NCI-H345 (cell line): ENCODE results near the gene ACVRL1.
"Not testable (repeated sequence)": the region's sequence is repeated elsewhere in the genome, so short reads cannot be mapped to it uniquely, and the experiment has no call there.

Experiments used
- DNase-seq: peaks from one replicate; lab custom pipeline; 2025; lab: John Stamatoyannopoulos, UW

Gene ACVRL1

GRCh38 chr12:51874000-51874399, 33.3 kb upstream of the ACVRL1 start:
- DNase-seq, result no peak

DNA sequence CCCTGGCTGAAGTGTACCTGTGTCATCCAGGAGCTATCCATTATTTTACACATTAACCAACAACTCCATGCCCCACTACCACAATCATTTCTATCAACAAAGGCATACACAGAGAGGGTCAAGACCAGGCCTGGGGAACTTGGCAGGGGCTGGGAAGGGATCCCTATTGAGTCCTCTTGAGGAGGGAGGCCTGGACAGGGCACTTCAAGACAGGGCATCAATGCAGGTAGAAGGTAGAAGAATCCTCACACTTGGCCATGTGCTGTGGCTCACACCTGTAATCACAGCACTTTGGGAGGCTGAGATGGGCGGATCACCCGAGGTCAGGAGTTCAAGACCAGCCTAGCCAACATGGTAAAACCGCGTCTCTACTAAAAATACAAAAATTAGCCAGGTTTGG, 32.8 kb upstream of the ACVRL1 start:
- no peak for DNase-seq

DNA sequence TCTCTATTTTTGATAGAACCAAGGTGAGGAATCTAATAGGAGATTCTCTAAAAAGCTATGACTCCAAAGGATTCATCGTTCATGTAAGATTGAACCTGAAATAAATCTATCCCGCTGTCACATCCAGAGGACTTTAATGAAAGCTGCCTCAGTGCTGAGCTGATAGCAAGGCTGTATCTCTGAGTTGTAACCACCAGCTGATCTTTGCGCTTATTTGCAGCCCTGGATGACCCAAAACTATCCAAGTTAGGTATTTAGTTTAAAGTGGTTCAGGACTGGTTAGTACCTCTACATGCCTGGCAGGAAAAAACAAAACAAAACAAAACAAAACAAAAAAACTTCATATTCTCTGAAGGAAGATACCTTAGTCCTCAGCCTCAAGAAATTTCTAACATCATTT, 28.2 kb upstream of the ACVRL1 start:
- DNase-seq, result no peak

GRCh38 chr12:51883295-51883694, 24.0 kb upstream of the ACVRL1 start:
- DNase-seq, result no peak

GRCh38 chr12:51883998-51884675, 23.2 kb upstream of the ACVRL1 start:
- DNase-seq, result no peak

DNA sequence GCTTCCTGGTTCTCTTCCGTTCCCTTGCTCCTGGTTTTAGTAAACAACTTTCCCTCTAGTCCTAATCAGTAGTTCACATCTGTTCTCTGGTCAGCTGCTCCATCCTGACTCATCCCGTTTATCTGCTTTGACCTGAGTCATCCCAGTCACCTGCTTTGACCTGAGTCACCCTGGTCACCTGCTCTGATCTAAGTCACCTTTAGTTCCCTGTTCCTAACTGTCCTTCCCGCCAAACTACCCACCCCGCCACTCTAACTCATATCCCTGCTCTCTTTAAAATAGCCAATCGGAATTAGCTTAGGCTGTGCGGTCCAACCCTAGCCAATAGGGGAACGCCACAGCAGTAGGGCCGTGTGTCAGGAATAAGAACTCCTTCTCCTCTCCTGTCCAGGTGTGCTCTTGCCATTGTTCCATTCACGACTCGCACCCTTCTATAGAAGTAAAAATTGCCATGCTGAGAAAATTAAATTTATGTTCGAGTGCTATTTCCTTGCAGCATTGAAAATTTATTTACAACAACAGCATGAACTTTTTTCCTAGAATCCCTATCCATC, 22.6 kb upstream of the ACVRL1 start:
- DNase-seq, result no peak

GRCh38 chr12:51885294-51886020, 21.8 kb upstream of the ACVRL1 start:
- not testable (repeated sequence) for DNase-seq

GRCh38 chr12:51886021-51886710, 21.1 kb upstream of the ACVRL1 start:
- no peak for DNase-seq

DNA sequence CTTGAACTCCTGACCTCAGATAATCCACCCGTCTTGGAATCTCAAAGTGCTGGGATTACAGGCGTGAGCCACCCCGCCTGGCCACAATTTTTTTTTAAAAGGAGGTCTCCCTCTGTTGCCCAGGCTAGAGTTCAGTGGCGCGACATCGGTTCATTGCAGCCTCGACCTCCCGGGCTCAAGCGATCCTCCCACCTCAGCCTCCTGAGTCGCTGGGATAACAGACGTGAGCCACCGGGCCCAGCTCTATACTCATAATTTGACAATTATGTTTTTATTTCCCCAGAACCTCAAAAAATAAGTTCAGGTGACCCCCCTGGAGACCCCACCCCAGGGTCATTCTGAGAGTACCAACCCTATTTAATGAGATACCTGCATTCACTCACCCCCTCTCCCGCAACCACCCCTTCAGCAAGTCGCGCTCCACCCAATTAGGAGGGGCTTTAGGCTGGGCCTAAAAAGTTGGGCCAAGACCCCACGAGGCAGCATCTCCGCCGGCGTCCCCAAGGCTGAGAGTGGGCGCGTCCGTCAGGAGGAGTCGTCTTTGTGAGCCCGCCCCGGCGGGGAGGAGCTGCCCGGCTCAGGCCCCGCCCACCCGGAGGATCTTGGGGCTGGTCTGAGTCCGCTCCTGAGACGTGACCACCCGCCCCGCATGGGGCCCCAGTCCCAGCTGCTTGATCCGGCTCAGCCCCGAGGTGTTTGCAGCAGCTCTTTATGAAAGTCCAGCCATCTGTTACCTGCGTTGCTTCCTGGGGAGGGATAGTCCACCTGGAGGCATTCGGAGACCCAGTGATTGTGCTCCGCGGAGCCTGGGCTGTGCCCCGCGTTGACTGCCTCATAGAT, 19.6 kb upstream of the ACVRL1 start, which contains the start of gene ANKRD33:
ANKRD33 (plus strand) TSS at position 628 of the 840 bp plus-strand sequence; CDS start at position 712, 84 bp downstream.
- no peak for DNase-seq

GRCh38 chr12:51888316-51889215, 18.7 kb upstream of the ACVRL1 start:
- no peak for DNase-seq

- no peak for DNase-seq
These were observed 17.8 kb upstream of the ACVRL1 start for GRCh38 chr12:51889216-51890132.

DNA sequence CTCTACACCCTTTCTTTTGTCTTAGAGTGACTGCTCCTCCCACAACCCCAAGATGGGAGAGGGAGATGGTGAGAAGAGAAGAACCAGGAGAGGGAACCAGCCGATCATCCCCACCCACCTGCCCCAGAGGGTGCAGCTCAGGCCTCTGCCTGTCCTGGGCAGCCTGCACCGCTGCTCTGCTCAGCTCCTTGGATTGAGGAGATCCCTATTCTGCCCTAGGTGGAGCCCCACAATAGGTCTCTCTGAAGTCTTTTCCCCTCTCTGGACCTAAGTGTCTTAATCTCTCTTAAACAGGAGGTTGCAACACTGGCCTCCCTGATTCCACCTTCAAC, 17.2 kb upstream of the ACVRL1 start:
- DNase-seq, result no peak

DNA sequence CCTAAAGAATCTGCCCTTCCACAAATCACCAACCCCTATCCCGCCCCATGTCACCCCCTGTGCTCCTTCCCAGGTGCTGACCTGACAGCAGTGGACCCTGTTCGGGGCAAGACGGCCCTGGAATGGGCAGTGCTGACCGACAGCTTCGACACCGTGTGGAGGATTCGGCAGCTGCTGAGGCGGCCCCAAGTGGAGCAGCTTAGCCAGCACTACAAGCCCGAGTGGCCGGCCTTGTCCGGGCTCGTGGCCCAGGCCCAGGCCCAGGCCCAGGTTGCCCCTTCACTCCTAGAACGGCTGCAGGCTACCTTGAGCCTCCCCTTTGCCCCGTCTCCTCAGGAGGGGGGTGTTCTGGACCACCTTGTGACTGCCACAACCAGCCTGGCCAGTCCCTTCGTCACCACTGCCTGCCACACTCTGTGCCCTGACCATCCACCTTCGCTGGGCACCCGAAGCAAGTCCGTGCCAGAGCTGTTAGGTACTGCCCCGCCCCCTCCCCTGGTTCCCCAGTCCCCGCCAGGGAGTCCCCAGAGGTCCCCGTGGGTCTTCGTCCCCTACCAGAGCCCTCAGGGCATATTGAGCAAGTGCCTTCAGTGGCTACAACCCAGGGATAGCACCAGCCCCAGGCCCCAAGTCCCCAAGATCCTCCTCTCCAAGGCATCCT, 16.7 kb upstream of the ACVRL1 start:
- DNase-seq, result no peak

DNA sequence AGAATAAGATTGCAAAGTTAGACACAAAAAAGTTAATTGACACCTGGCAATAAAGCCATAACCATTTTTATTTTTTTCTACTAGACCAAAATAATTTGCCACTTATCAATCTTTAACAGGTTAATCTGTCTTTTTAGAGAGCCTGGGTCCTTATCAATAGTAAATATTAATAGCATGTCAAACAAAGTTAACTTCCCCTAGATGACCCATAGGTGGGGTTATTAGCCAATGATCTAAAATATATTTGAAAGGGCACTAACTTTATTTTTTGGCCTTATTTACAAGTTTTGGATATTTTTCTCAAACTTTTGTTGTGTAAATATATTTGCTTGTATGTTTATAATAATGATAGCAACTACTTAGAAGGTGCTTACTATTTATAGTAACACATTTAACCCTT, 15.5 kb upstream of the ACVRL1 start:
- no peak for DNase-seq

DNA sequence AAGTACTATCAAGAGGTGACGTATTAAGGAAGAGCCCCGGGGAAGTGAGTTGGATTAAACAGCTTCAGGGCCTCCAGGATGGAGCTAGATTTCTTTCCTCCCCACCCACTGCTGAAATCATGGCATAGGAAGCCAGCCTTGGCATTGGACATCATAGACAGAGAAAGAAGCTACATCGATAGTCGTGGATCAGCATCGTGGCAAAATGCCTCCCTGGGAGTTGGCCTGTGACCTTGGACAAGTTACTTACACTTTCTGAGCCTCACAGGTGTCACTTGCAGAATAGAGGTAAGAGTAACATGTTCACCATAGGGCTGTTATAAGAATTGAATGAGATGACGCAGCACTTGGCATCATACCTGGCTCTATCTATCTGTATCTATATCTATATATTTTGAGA, 13.5 kb upstream of the ACVRL1 start:
- DNase-seq, result no peak

DNA sequence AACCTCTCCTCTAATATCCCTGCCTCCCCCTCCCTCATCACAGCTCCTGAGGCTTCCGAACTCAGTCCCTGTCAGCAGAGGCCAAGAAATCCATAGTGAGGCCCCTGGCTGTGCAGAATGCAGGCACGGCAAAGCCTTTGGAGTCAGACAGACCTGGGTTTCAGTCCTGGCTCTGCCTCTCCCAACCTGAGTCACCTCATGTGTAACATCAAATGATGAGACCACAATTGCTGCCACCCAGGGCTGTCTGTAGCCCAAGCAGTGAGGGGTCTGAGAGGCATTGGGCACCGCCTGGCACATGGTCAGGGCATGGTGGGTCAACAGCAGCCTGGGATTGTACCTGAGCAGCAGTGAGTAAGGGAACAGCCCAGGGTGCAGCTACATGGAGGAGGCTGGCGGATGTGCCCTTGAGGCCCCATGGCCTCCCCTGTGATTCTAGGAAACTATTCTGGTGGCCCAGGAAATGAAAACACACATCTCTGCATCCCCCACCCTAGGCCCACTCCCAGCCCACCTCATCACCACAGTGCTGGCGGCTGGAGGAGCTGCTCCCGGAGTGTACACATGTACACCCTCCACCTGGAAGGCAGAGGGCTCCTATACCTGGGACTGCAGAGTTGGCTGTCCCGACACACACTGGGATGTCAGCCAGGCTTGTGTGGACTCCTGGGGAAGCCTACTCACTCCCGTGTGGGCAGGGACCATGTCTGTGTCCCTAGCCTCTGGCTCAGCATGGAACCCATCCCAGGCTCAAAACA, 11.7 kb upstream of the ACVRL1 start:
- no peak for DNase-seq

DNA sequence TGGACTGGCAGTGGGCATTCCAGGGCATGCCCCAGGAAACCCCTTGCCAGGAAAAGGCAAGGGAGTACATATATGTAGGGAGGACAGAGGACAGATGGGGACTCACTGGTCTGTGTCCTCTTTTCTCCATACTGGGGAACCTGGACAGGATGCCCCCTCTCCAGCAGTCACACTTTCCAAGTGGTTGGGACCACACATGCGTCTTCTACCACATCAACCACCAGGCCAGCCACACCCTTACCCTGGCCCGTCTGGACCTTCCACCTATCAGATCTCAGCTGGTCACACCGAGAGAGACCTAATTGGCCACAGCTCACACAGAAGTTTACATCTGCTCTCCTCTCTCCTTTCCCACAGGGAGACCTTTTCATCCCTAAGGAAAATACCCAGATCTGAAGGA, 11.1 kb upstream of the ACVRL1 start:
- no peak for DNase-seq

- DNase-seq, result no peak
These were observed 10.1 kb upstream of the ACVRL1 start for GRCh38 chr12:51897181-51897580.

GRCh38 chr12:51898506-51898905, 8.8 kb upstream of the ACVRL1 start:
- no peak for DNase-seq
